ENCODE data around the gene LYRM2. TPM values are rescaled to one million over a fixed set of nuclear protein-coding genes. Genes with fewer than 3 reads are reported as not detected.

The LYRM2 gene
- total RNA-seq, 2 donors from 2014 or later, result 18.9 to 34.7 TPM

DNA sequence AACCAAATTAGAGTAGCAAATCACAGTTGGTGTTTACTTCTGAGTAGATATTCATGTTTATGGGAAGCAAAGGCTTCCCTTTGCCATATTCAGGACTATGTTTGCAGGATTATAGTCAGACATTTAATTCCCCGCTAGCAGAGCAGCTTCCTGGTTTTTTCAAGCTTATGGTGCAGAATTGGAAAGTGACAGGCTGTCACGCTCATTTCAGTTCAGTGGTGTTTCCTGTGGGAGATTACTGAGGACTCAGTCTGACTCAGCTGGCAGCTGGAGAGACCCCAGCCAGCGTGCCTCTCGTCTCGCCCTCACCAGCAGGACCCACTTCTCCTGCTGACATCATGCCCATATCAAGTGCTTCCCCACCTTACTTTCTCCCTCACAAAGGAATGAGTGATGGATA is 85.1 kb downstream of the LYRM2 start:
- no peak overlapping the region for H3K27ac ChIP-seq
- TF ChIP-seq, protein P1, sequence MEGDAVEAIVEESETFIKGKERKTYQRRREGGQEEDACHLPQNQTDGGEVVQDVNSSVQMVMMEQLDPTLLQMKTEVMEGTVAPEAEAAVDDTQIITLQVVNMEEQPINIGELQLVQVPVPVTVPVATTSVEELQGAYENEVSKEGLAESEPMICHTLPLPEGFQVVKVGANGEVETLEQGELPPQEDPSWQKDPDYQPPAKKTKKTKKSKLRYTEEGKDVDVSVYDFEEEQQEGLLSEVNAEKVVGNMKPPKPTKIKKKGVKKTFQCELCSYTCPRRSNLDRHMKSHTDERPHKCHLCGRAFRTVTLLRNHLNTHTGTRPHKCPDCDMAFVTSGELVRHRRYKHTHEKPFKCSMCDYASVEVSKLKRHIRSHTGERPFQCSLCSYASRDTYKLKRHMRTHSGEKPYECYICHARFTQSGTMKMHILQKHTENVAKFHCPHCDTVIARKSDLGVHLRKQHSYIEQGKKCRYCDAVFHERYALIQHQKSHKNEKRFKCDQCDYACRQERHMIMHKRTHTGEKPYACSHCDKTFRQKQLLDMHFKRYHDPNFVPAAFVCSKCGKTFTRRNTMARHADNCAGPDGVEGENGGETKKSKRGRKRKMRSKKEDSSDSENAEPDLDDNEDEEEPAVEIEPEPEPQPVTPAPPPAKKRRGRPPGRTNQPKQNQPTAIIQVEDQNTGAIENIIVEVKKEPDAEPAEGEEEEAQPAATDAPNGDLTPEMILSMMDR (IDR thresholded peaks at IDR 0.05), result no peak
- peaks cover 0 to 8% of the 10 kb centered on the region in 2 donors for H3K4me1 ChIP-seq
- no peaks in the 10 kb centered on the region for H3K9me3 ChIP-seq
- no peak for DNase-seq (ENCODE audit: low spot score)
- H3K4me3 ChIP-seq, result no peak overlapping the region
- no peaks in the 10 kb centered on the region for H3K27me3 ChIP-seq
- H3K36me3 ChIP-seq, result no peaks in the 10 kb centered on the region

DNA sequence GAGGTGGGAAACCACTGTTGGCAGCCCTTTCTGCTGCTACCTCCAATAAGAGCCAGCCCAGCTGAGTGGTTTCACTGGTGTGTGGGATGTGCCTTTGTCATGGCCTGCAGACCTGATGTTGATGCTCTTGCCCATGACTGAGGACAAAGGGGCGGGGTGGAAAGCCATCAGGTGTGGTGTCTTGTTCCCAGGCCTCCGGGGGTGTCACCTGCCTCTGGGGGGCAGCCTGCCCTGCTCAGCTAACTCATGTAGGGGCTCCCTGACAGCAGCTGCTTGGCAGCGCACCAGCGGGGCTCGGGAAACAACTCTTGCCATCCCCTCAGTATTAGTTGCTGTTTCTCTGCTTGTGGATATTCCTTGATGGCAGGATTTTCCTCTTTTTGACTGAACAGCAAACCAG is 91.3 kb downstream of the LYRM2 start:
- H3K4me1 ChIP-seq, result peaks cover 0 to 3% of the 10 kb centered on the region in 2 donors
- TF ChIP-seq, protein P1 (IDR thresholded peaks at IDR 0.05), result no peak
- H3K27ac ChIP-seq, result no peak overlapping the region
- no peaks in the 10 kb centered on the region for H3K36me3 ChIP-seq
- H3K27me3 ChIP-seq, result no peaks in the 10 kb centered on the region
- no peak overlapping the region for H3K4me3 ChIP-seq
- H3K9me3 ChIP-seq, result no peaks in the 10 kb centered on the region
- no peak for DNase-seq (ENCODE audit: low spot score)

DNA sequence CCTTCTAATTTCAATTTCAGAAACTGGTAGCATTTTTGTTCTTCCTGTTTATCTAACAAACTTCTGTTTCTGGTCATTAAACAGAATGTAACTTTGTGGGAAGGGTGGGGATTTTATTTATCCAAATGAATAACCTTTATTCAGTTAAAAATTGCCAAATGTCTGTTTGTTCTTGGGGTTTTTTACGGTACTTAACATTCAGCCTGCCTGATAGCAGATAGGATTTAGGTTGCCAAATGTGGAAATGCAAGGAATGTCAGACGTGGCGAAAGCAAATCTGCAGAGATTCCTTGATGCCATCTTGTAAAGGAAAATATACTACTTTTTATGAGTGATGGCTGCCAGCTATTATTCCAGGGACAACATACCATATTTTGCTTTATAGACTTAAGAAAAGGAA is 95.7 kb downstream of the LYRM2 start:
- TF ChIP-seq, protein P1 (IDR thresholded peaks at IDR 0.05), result no peak
- Histone ChIP-seq H3K9me3 (no peaks in the 10 kb centered on the region), H3K36me3 (no peaks in the 10 kb centered on the region), H3K4me1 (no peaks in the 10 kb centered on the region), H3K4me3 (no peak overlapping the region), H3K27ac (no peak overlapping the region), H3K27me3 (no peaks in the 10 kb centered on the region)
- no peak for DNase-seq (ENCODE audit: low spot score)

DNA sequence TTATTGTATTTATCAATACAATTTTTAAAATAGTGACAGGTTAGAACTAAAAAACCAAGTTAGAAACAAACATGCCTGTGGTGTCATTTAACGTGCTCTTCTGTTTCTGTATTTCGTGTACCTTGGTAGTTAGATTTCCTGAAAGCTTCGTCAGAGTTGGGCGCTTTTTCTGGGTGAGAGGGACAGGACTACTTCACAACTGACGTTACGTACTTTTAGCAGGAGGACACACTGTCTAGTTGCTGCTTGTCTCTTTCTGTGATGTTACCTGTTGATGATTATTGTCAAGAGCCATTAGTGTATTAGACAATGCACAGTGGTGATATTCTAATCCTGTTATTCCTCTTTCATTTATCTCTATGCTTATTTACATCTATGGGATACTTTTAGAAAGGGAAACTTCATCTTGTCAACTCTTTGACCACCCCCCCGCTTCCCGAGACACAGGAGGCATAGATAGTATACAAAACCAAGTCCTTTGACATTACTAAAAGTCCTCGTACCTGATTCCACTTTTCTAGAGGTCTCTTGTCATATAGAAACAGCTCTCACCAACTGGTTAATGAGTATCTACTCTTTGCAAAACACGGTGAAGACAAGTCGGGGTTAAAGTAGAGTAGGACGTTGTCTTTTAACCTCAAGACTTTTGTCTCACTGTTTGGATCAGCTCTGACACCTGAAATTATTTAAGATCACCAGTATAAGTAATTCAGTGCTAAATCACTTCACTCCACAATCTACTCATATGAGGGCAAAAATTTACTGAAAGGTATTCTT is 96.3 kb downstream of the LYRM2 start:
- no peaks in the 10 kb centered on the region for H3K27me3 ChIP-seq
- no peaks in the 10 kb centered on the region for H3K4me1 ChIP-seq
- TF ChIP-seq, protein P1 (IDR thresholded peaks at IDR 0.05), result no peak
- H3K4me3 ChIP-seq, result no peak overlapping the region
- no peak overlapping the region for H3K27ac ChIP-seq
- DNase-seq (ENCODE audit: low spot score), result no peak
- H3K9me3 ChIP-seq, result no peaks in the 10 kb centered on the region
- H3K36me3 ChIP-seq, result no peaks in the 10 kb centered on the region

DNA sequence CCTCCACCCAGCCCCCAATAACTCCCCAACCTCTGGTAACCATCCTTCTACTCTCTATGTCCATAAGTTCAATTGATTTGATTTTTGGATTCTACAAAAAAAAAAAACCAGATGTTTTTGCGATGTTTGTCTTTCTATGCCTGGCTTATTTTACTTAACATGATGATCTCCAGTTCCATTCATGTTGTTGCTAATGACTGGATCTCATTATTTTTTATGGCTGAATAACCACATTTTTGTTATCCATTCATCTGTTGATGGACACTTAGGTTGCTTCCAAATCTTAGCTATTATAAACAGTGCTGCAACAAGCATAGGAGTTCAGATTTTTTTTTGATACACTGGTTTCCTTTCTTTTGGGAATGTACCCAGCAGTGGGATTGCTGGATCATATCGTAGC is 98.8 kb downstream of the LYRM2 start:
- TF ChIP-seq, protein P1 (IDR thresholded peaks at IDR 0.05), result no peak
- no peak overlapping the region for H3K4me3 ChIP-seq

DNA sequence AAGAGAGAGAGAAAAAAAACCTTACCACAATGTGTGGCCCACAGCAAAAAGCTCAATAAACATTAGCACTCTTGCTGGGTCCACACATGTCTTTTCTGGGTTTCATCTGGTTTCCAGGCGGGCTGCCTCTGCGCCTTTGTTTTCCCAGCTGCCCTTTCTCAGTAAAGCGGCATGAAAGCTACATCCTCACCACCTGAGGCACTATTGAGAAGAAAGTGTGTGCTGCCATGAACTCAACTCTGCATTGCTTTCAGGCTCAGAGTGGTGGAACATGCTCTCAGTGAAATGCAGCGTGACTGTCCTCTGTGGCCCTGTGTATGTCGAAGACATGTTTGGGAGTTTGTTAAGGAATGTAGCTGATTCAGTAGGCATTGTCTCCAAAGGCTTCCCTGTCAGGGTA is 102.3 kb downstream of the LYRM2 start:
- Histone ChIP-seq H3K4me1 (no peaks in the 10 kb centered on the region), H3K27me3 (no peaks in the 10 kb centered on the region), H3K4me3 (no peak overlapping the region), H3K36me3 (no peaks in the 10 kb centered on the region), H3K27ac (no peak overlapping the region), H3K9me3 (no peaks in the 10 kb centered on the region)
- TF ChIP-seq, protein P1 (IDR thresholded peaks at IDR 0.05), result no peak
- DNase-seq (ENCODE audit: low spot score), result no peak

More for the DNA sequence above, 98.8 kb downstream of the LYRM2 start:
- DNase-seq (ENCODE audit: low spot score), result no peak
- H3K27me3 ChIP-seq, result no peaks in the 10 kb centered on the region
- no peaks in the 10 kb centered on the region for H3K4me1 ChIP-seq
- H3K9me3 ChIP-seq, result no peaks in the 10 kb centered on the region
- H3K27ac ChIP-seq, result no peak overlapping the region
- H3K36me3 ChIP-seq, result no peaks in the 10 kb centered on the region

All from right atrium auricular region (tissue), 2 donors.